Ammon's horn (tissue), 1 donor: ENCODE measurements around the gene ARPC2.
A peak's percentile ranks its signal among the peaks of the same experiment; 100 is the strongest.

Experiments used
- DNase-seq: peaks from one replicate; pipeline ENCODE4 v3.0.0-alpha.2; 2016; ENCODE audit warnings: low spot score

Gene ARPC2

GRCh38 chr2:218290316-218291261, 73.6 kb downstream of the ARPC2 start:
- DNase-seq, result peak; percentile 12

DNA sequence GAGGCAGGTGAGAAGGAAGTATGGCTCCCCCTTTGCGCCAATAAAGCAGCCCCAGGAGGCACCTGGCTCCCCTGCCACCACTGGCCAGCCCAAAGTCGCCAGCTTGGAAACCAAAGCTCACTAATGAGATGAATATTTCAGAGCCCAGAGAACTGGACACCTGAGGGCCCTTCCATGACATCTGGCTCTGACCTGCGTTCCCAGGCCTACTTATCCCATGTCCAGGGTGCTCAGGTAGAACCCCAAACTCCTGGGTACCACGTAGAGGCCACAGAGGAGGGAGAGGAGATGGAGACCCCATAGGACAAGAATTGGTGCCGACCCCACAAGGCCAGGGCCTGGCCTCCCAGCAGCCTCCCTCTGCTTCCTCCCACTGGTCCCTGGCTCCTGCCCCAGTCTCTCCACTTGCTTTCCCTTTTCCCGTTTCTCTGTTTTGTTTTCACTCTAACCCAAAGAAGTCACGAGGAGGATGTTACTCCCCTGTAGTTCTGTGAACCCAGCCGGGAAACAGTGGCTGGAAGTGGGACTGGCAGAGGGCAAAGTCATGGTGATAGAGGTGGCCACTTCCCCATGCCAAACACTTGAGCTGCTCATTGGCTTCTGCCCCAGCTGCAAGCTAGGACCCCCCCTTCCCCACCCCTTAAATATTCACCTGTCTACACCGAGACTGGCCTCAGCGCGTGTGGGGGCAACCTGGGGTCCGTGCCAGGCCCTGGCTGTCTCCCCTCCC, 74.5 kb downstream of the ARPC2 start:
- DNase-seq, result peak; percentile 52

DNA sequence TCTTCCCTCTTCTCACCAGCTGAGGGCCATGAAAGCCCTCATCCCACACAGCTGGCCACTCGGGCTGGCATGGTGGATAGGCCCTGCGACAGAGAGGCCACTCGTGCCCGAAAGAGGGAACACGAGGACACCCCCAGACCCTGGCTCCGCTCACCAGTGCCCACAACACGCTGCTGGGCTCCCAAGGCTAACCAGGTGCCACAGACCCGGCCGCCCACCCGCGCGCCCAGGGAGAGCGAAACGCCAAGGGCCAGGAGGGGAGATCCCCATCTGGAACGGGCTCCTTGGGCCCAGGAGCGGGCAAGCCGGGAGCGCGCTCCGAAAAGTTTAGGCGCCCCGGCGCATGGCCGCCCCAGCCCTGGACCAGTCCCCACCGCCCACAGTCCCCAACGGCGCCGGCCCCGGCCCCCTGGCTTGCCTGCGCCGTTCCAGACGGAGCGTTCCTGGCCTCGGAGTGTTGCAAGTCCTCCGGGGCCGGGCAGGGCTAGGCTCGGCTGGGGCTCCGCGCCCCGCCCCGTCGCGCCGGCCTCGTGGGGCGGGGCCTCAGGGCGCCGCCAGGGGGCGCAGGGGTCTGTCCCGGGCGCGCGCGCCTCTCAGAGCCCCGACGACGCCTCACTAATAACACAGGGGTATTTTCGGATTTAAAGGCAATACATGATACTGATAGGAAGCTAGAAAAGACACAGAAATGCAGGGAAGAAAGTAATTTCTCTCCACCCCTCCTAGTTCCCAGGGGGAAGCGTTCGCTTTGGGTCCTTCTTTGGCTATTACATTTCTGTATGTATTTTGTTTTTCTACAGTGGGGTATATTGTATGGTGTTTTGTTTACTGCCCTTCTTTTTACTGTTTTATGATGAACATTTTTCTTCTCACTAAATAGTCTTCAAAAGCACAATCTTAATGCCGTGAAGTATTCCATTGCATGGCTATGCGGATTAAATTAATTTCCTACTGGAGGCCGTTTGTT, 75.3 kb downstream of the ARPC2 start, which contains the start of gene TMBIM1:
TMBIM1 (minus strand) TSS at position 456 of the 967 bp plus-strand sequence. CDS start 10,362 bp downstream, outside the sequence.
- peak; percentile 72 for DNase-seq

DNA sequence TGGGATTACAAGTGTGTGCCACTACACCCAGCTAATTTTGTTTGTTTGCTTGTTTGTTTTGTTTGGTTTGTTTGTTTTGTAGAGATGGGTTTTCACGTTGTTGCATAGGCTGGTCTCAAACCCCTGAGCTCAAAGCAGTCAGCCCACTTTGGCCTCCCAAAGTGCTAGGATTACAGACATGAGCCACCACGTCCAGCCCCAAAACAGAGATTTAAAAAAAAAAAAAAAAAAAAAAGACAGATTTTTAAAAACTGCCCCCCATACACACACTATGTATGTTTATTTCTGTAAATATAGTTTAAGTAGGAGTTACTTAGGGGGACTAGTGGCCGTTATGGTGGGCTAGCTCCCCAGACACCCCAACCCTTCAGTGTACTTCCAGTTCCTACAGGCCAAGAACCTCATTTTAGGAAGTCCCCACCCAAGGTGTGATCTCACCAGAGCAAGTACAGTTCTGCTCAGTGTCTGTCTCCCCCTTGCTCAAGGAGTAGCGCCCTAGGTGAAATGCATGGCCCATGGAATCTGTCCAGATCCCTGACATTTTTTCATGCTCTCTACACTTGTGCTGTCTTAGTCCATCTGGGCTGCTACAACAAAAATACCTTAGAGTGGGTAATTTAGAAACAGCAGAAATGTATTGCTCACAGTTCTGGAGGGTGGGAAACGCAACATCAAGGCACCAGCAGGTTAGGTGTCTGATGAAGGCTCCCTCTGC, 76.9 kb downstream of the ARPC2 start:
- peak; percentile 8 for DNase-seq

GRCh38 chr2:218294430-218295022, 77.5 kb downstream of the ARPC2 start:
- DNase-seq, result no peak

GRCh38 chr2:218295029-218295428, 78.0 kb downstream of the ARPC2 start:
- DNase-seq, result no peak

GRCh38 chr2:218296200-218296599, 79.2 kb downstream of the ARPC2 start:
- no peak for DNase-seq

GRCh38 chr2:218296847-218297246, 79.9 kb downstream of the ARPC2 start:
- DNase-seq, result peak; percentile 89

GRCh38 chr2:218298314-218298875, 81.4 kb downstream of the ARPC2 start:
- DNase-seq, result peak; percentile 69

GRCh38 chr2:218300141-218300540, 83.2 kb downstream of the ARPC2 start:
- DNase-seq, result no peak

- DNase-seq, result peak; percentile 88
These were observed 84.3 kb downstream of the ARPC2 start for GRCh38 chr2:218301176-218301819.
